ENCODE results near the gene ERAL1. TPM values are rescaled to one million over a fixed set of nuclear protein-coding genes. Genes with fewer than 3 reads are reported as not detected.

The ERAL1 gene
- polyA plus RNA-seq (2011; rRNA removed) (57.2 and 84.1 TPM in 2 replicates), polyA minus RNA-seq (2011; rRNA and poly(A)+ RNA removed) (35.9 and 64.5 TPM in 2 replicates)

- H3K4me3 ChIP-seq (ENCODE audit: low read depth, low read length), result peak within 1 kb of the TSS; percentile 80
- DNase-seq (ENCODE audit: low read depth), result peak; percentile 49
- ChIA-PET CTCF (interaction anchor here (0.6 to 1.0 kb wide), 3 partner anchors 37 to 99 kb away, joined by 3 read pairs; no protein-coding TSS in a partner anchor), POLR2A (no interaction called here)
- no peaks in the 10 kb centered on the region for H3K27me3 ChIP-seq (ENCODE audit: control insufficient read depth, insufficient read depth, low read length)
- H3K36me3 ChIP-seq (ENCODE audit: control insufficient read depth, insufficient read depth, low read length), result peaks cover 10% of the 10 kb centered on the region
- 0 out of 2 replicates have a peak, but pooled peaks have one; percentile 5 for TF ChIP-seq CTCF (IDR thresholded peaks at IDR 0.05; ENCODE audit: insufficient read depth, low read depth, low read length)
Measured at GRCh38 chr17:28854457-28855335, at the start of gene ERAL1. TSS of gene ERAL1 (plus strand) at chr17:28855016. CDS start at chr17:28855035, 19 bp downstream.

- Histone ChIP-seq H3K36me3 (ENCODE audit: control insufficient read depth, insufficient read depth, low read length) (no peaks in the 10 kb centered on the region), H3K4me3 (ENCODE audit: low read depth, low read length) (no peak overlapping the region)
Measured at GRCh38 chr17:28807925-28808634, 46.7 kb upstream of the ERAL1 start.

GRCh38 chr17:28810437-28810836 is 44.4 kb upstream of the ERAL1 start:
- H3K36me3 ChIP-seq (ENCODE audit: control insufficient read depth, insufficient read depth, low read length), result no peaks in the 10 kb centered on the region
- TF ChIP-seq CTCF (IDR thresholded peaks at IDR 0.05; ENCODE audit: insufficient read depth, low read depth, low read length), result no peak
- no peak for DNase-seq (ENCODE audit: low read depth)
- no peaks in the 10 kb centered on the region for H3K27me3 ChIP-seq (ENCODE audit: control insufficient read depth, insufficient read depth, low read length)
- ChIA-PET POLR2A (no interaction called here), CTCF (interaction anchor here (1.0 kb wide), 1 partner anchor 83 kb away, joined by 3 read pairs; no protein-coding TSS in a partner anchor)
- H3K4me3 ChIP-seq (ENCODE audit: low read depth, low read length), result no peak overlapping the region

More at GRCh38 chr17:28807925-28808634, 46.7 kb upstream of the ERAL1 start:
- CTCF ChIA-PET, result interaction anchor here (0.9 to 2.1 kb wide), 4 partner anchors 45 to 145 kb away, joined by 3 to 9 read pairs (median 4); partner anchors contain the start of gene TLCD1
- no peaks in the 10 kb centered on the region for H3K27me3 ChIP-seq (ENCODE audit: control insufficient read depth, insufficient read depth, low read length)
- no peak for TF ChIP-seq CTCF (IDR thresholded peaks at IDR 0.05; ENCODE audit: insufficient read depth, low read depth, low read length)
- DNase-seq (ENCODE audit: low read depth), result peak; percentile 57
- POLR2A ChIA-PET, result no interaction called here

GRCh38 chr17:28811651-28812090 is 43.1 kb upstream of the ERAL1 start:
- ChIA-PET POLR2A (no interaction called here), CTCF (interaction anchor here (0.8 kb wide), 2 partner anchors 85 to 91 kb away, joined by 3 read pairs; partner anchors contain the start of gene DHRS13)
- H3K27me3 ChIP-seq (ENCODE audit: control insufficient read depth, insufficient read depth, low read length), result no peaks in the 10 kb centered on the region
- TF ChIP-seq CTCF (IDR thresholded peaks at IDR 0.05; ENCODE audit: insufficient read depth, low read depth, low read length), result 0 out of 2 replicates have a peak, but pooled peaks have one; percentile 2
- H3K4me3 ChIP-seq (ENCODE audit: low read depth, low read length), result peak overlapping the region; percentile 99
- H3K36me3 ChIP-seq (ENCODE audit: control insufficient read depth, insufficient read depth, low read length), result no peaks in the 10 kb centered on the region
- DNase-seq (ENCODE audit: low read depth), result no peak
